ENCODE results near the gene BOLA1. TPM values are rescaled to one million over a fixed set of nuclear protein-coding genes. Genes with fewer than 3 reads are reported as not detected.

The BOLA1 gene
- total and polyA plus RNA-seq, 2 experiments from 2014 or later: 18.4 to 26.2 TPM

DNA sequence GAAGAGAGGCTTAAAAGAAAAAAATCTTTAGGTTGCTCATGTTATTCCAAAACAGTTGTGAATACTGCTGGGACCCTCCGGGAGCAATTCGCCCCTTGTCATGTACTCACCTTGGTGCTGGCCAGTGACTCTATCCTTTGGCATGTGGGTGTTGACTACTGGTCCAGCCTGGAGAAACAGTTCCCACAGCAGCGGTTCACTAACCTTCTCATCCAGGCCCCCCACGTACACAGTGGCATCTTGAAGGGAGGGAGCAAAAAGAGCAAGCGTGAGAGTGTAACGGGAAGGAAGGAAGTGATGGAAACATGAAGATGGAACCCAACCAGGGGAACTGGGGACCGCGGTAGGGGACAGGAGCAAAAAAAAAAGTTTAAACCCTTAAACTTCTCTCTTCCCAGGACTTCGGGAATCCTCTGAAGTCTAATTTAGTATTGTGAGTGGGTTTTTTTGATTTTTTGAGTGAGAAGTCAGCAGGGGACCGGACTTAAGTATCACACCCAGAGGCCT lies 27.7 kb downstream of the BOLA1 start:
- H3K36me3 ChIP-seq (ENCODE audit: insufficient read depth): peaks cover 40% of the 10 kb centered on the region
- H3K36me3 Mint-ChIP-seq (ENCODE audit: low read depth): peaks cover 48% of the 10 kb centered on the region

GRCh38 chr1:149927563-149928400 lies 28.4 kb downstream of the BOLA1 start, which contains the start of gene SF3B4:
TSS of gene SF3B4 (minus strand) at chr1:149927803. CDS start at chr1:149927759, 44 bp downstream.
- Histone ChIP-seq H3K9me2 (ENCODE audit: insufficient read depth) (no peaks in the 10 kb centered on the region), H3F3A (replicated peaks; ENCODE audit: low read depth) (peaks cover 12% of the 10 kb centered on the region), H4K20me1 (replicated peaks; ENCODE audit: insufficient read depth) (peaks cover 12% of the 10 kb centered on the region), H3K79me2 (replicated peaks; ENCODE audit: insufficient read depth) (peaks cover 32% of the 10 kb centered on the region), H3K4me3 (peak within 1 kb of the TSS; percentile 75), H2AFZ (no peak within 1 kb of the TSS), H3K4me2 (peak within 1 kb of the TSS; percentile 88), H3K27me3 (ENCODE audit: insufficient read depth) (no peaks in the 10 kb centered on the region), H3K27ac (ENCODE audit: low read depth) (peak within 1 kb of the TSS; percentile 100), H3K36me3 (ENCODE audit: insufficient read depth) (peaks cover 36% of the 10 kb centered on the region), H3K4me1 (ENCODE audit: insufficient read depth) (peaks cover 20% of the 10 kb centered on the region)
- ATAC-seq (peak; percentile 97), DNase-seq (ENCODE audit: low spot score) (peak; percentile 97)
- peaks cover 16% of the 10 kb centered on the region for H3K4me1 Mint-ChIP-seq
- peaks cover 43% of the 10 kb centered on the region for H3K36me3 Mint-ChIP-seq (ENCODE audit: low read depth)
- peak within 1 kb of the TSS; percentile 98 for H3K4me3 Mint-ChIP-seq
- H3K9me3 Mint-ChIP-seq: no peaks in the 10 kb centered on the region
- H3K27me3 Mint-ChIP-seq (ENCODE audit: insufficient read depth, low read depth, poor library complexity): peaks cover 5% of the 10 kb centered on the region
- peak within 1 kb of the TSS; percentile 95 for H3K27ac Mint-ChIP-seq
- TF ChIP-seq POLR2AphosphoS5 (IDR thresholded peaks at IDR 0.05; ENCODE audit: low read depth): peak; percentile 94
- TF ChIP-seq EZH2phosphoT487 (IDR thresholded peaks at IDR 0.05; ENCODE audit: unreplicated experiment): no peak
- TF ChIP-seq CTCF (conservative IDR thresholded peaks at IDR 0.05; ENCODE audit: low read depth in 2 of 2): no peak
- TF ChIP-seq EZH2 (IDR thresholded peaks at IDR 0.05; ENCODE audit: low read depth, unreplicated experiment): no peak
- TF ChIP-seq ZNF331 (CRISPR knock-in tag; IDR thresholded peaks at IDR 0.05; ENCODE audit: low read depth): no peak

More for the DNA sequence above, 27.7 kb downstream of the BOLA1 start:
- ATAC-seq (no peak), DNase-seq (ENCODE audit: low spot score) (no peak)
- peak overlapping the region; percentile 88 for H3K4me2 ChIP-seq
- Mint-ChIP-seq H3K4me3 (peak overlapping the region; percentile 98), H3K27me3 (ENCODE audit: insufficient read depth, low read depth, poor library complexity) (peaks cover 5% of the 10 kb centered on the region), H3K4me1 (peaks cover 16% of the 10 kb centered on the region), H3K9me3 (no peaks in the 10 kb centered on the region), H3K27ac (peak overlapping the region; percentile 95)
- H3K27me3 ChIP-seq (ENCODE audit: insufficient read depth): no peaks in the 10 kb centered on the region
- H2AFZ ChIP-seq: no peak overlapping the region
- peak overlapping the region; percentile 75 for H3K4me3 ChIP-seq
- no peak for TF ChIP-seq CTCF (conservative IDR thresholded peaks at IDR 0.05; ENCODE audit: low read depth in 2 of 2)
- no peak for TF ChIP-seq CREB1 (CRISPR knock-in tag; IDR thresholded peaks at IDR 0.05; ENCODE audit: low read depth)
- no peak for TF ChIP-seq POLR2AphosphoS5 (IDR thresholded peaks at IDR 0.05; ENCODE audit: low read depth)
- no peak for TF ChIP-seq EZH2 (IDR thresholded peaks at IDR 0.05; ENCODE audit: low read depth, unreplicated experiment)
- H4K20me1 ChIP-seq (replicated peaks; ENCODE audit: insufficient read depth): peaks cover 12% of the 10 kb centered on the region
- peaks cover 32% of the 10 kb centered on the region for H3K79me2 ChIP-seq (replicated peaks; ENCODE audit: insufficient read depth)
- peaks cover 20% of the 10 kb centered on the region for H3K4me1 ChIP-seq (ENCODE audit: insufficient read depth)
- peak overlapping the region; percentile 100 for H3K27ac ChIP-seq (ENCODE audit: low read depth)
- no peaks in the 10 kb centered on the region for H3K9me2 ChIP-seq (ENCODE audit: insufficient read depth)
- peaks cover 16% of the 10 kb centered on the region for H3F3A ChIP-seq (replicated peaks; ENCODE audit: low read depth)
